ENCODE data around the gene FAM110C. TPM values are rescaled to one million over a fixed set of nuclear protein-coding genes. Genes with fewer than 3 reads are reported as not detected.

The FAM110C gene
- total and polyA plus RNA-seq, 2 of the 8 experiments (the other 6 are each of a cell fraction or from before 2014, with no cell fraction given) = 4.8 to 13.2 TPM

DNA sequence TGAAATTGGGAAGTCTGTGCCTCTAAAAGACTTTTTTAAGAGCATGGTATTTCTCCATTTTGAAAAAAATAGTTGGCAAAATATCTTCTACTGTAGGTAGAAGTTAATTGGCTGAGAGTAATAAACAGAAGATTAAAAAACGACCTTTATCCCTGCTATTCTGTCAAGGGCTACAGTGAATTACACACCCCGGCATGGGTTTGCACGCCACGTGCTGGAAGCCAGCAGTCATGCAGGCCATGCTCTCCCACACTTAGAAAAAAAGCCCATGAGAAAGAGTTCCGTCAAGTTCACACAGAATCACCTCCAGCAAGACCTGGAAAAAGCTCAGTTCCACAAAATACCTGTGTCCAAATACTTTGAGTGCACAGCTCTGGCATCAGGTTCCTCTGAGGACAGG, 26.8 kb downstream of the FAM110C start:
- Histone ChIP-seq H3K14ac (ENCODE audit: insufficient read length) (no peak overlapping the region), H2AK5ac (ENCODE audit: low read depth, low read length) (no peak overlapping the region), H4K91ac (replicated peaks; ENCODE audit: insufficient read length, low read length) (no peak overlapping the region), H2BK20ac (ENCODE audit: low read length) (no peak overlapping the region), H2BK12ac (ENCODE audit: low read depth, low read length) (no peak overlapping the region), H3K27me3 (replicated peaks in 1 of 4; ENCODE audit: control insufficient read depth in 3 of 4, extremely low read depth in 1 of 4, insufficient read depth in 3 of 4, low read length in 3 of 4) (no peaks in the 10 kb centered on the region), H3K79me2 (ENCODE audit: control insufficient read depth in 1 of 2, insufficient read depth in 2 of 2, low read length in 2 of 2) (no peaks in the 10 kb centered on the region), H3K9me3 (ENCODE audit: insufficient read depth in 2 of 2, low read depth in 1 of 2, low read length in 1 of 2) (0 out of 4 replicates have a peak, but pooled peaks cover 0 to 2% of the 10 kb centered on the region in 2 experiments), H3K9ac (replicated peaks in 1 of 4; ENCODE audit: extremely low read depth in 1 of 4, low read depth in 3 of 4, low read length in 3 of 4) (no peak overlapping the region), H3K27ac (ENCODE audit: low read depth, low read length) (no peak overlapping the region), H3K4me1 (replicated peaks in 1 of 4; ENCODE audit: control insufficient read depth in 3 of 4, insufficient read depth in 4 of 4, low read length in 3 of 4) (peaks cover 0 to 4% (median 0%) of the 10 kb centered on the region in 4 experiments; a peak in 3 of 7 replicates), H4K5ac (ENCODE audit: insufficient read length, low read depth, low read length) (no peak overlapping the region), H2BK5ac (ENCODE audit: low read depth, low read length) (no peak overlapping the region), H2BK15ac (ENCODE audit: low read length) (no peak overlapping the region), H4K8ac (ENCODE audit: extremely low read depth, insufficient read depth, low read length) (no peak overlapping the region), H3K79me1 (ENCODE audit: low read depth, low read length) (no peaks in the 10 kb centered on the region), H4K20me1 (replicated peaks in 1 of 2; ENCODE audit: control insufficient read depth in 1 of 2, insufficient read depth in 2 of 2, low read length in 2 of 2) (no peaks in the 10 kb centered on the region), H3K56ac (replicated peaks; ENCODE audit: insufficient read length, low read depth, low read length) (no peak overlapping the region), H3K4ac (replicated peaks; ENCODE audit: insufficient read length, low read depth, low read length) (no peak overlapping the region), H3K4me3 (ENCODE audit: extremely low read depth in 1 of 4, insufficient read depth in 2 of 4, low read depth in 3 of 4, low read length in 4 of 4) (no peak overlapping the region), H2BK120ac (replicated peaks; ENCODE audit: low read depth, low read length) (no peak overlapping the region), H3K18ac (ENCODE audit: extremely low read depth, low read length) (no peak overlapping the region), H3K23me2 (ENCODE audit: low read depth, low read length) (no peaks in the 10 kb centered on the region), H2AFZ (ENCODE audit: low read length) (no peak overlapping the region), H3K23ac (ENCODE audit: insufficient read length) (no peak overlapping the region), H3K4me2 (ENCODE audit: insufficient read depth in 1 of 2, low read depth in 2 of 2, low read length in 2 of 2) (no peak overlapping the region), H3K36me3 (ENCODE audit: control insufficient read depth in 2 of 4, insufficient read depth in 4 of 4, low read length in 3 of 4) (no peaks in the 10 kb centered on the region)
- no peak for FAIRE-seq
- TF ChIP-seq BACH1 (IDR thresholded peaks at IDR 0.05; ENCODE audit: low read length) = no peak
- no peak for TF ChIP-seq RXRA (IDR thresholded peaks at IDR 0.05; ENCODE audit: insufficient read depth, low read depth, low read length)
- TF ChIP-seq POLR2AphosphoS5 (IDR thresholded peaks at IDR 0.05; ENCODE audit: low read depth, low read length) = no peak
- TF ChIP-seq EZH2 (IDR thresholded peaks at IDR 0.05; ENCODE audit: low read depth, low read length, severe bottlenecking) = no peak
- no peak for TF ChIP-seq SAP30 (IDR thresholded peaks at IDR 0.05; ENCODE audit: insufficient read depth, insufficient replicate concordance, low read length)
- no peak for TF ChIP-seq ZNF274 (IDR thresholded peaks at IDR 0.05; ENCODE audit: borderline replicate concordance, extremely low read depth, low read length)
- no peak for TF ChIP-seq SUZ12 (IDR thresholded peaks at IDR 0.05; ENCODE audit: low read length)
- TF ChIP-seq BRCA1 (IDR thresholded peaks at IDR 0.05; ENCODE audit: low read depth, low read length) = no peak
- CTCF ChIA-PET (ENCODE audit: partially characterized antibody) = interaction anchor here (0.7 to 11.6 kb wide), 22 partner anchors 8 to 267 kb away, joined by 3 to 108 read pairs (median 4); partner anchors contain the start of gene FAM110C
- no peak for DNase-seq (ENCODE audit: low read depth in 1 of 2, low spot score in 2 of 2)
- POLR2A ChIA-PET (ENCODE audit: partially characterized antibody) = interaction anchor here (1.5 kb wide), 1 partner anchor 17 kb away, joined by 5 read pairs; no protein-coding TSS in a partner anchor
- 86% methylated on average over 5 of the region's 5 CpGs; no CpG with 5 or more reads in 1 of the 2 experiments for WGBS, 2 experiments (ENCODE audit: extremely low coverage in 1 of 2, insufficient coverage in 1 of 2, insufficient read length in 1 of 2, insufficient replicate concordance in 2 of 2, low coverage in 1 of 2, low lambda C conversion rate in 2 of 2, missing lambda C conversion rate in 1 of 2)
